PC-3 (cell line): ENCODE data around the gene ANK2.

ENCODE experiments used
- CTCF ChIP-seq: fragments of 300-600 bp; sonication (generic); conservative IDR thresholded peaks from 2 replicates; pipeline ENCODE4 v1.5.1; 2017; ENCODE audit warnings: antibody characterized with exemption, low read depth, mild to moderate bottlenecking, low read length
- EZH2 ChIP-seq: fragments of 300-600 bp; sonication (generic); IDR thresholded peaks from one replicate; pipeline ENCODE4 v1.6.1; 2017; ENCODE audit warnings: antibody characterized with exemption, mild to moderate bottlenecking, low read length; ENCODE audit not compliant: unreplicated experiment
- EZH2phosphoT487 ChIP-seq: fragments of 300-600 bp; sonication (generic); IDR thresholded peaks from 2 replicates; pipeline ENCODE4 v1.6.1; 2018; ENCODE audit warnings: mild to moderate bottlenecking, antibody characterized with exemption, low read length, borderline replicate concordance

GRCh38 chr4:113050837-113051236, 1.4 kb downstream of the ANK2 start:
- no peak for TF ChIP-seq EZH2
- TF ChIP-seq CTCF: no peak
- TF ChIP-seq EZH2phosphoT487: no peak
